IMR-90 (cell line): ENCODE results near the gene TYSND1. TPM values are rescaled to one million over a fixed set of nuclear protein-coding genes. Genes with fewer than 3 reads are reported as not detected.

ENCODE experiments used
- ATAC-seq: fragments of 200-7000 bp; cut with Tn5 transposase; 2 replicates; pipeline ENCODE4 v1.9.1; 2020; ENCODE audit warnings: low read depth, mild to moderate bottlenecking, moderate library complexity
- BruUV-seq: library from RNA; stranded (reverse); fragments of 400-500 nt; replicated peaks from 2 replicates; lab custom pipeline; 2021; lab: Mats Ljungman, UMichigan
- CTCF ChIA-PET: fragments of 300-600 bp; formaldehyde crosslinking; extraction: SDS; loops from one replicate; lab custom pipeline; 2021; ENCODE audit warnings: antibody characterized with exemption; lab: Yijun Ruan, JAX
- POLR2A ChIA-PET: fragments of 300-600 bp; sonication (Branson Sonifier 250); formaldehyde crosslinking; loops from one replicate; lab custom pipeline; 2022; ENCODE audit warnings: antibody characterized with exemption; ENCODE audit not compliant: unreplicated experiment; lab: Charles Lee
- DNase-seq: peaks from one replicate; pipeline ENCODE4 v3.0.0; 2013
- H2AFZ ChIP-seq: replicated peaks from 2 replicates; pipeline ENCODE3; 2013; ENCODE audit warnings: low read length, mild to moderate bottlenecking; ENCODE audit not compliant: poor library complexity
- H2AK5ac ChIP-seq: 2 replicates; pipeline ENCODE4 v1.6.1; 2013; ENCODE audit warnings: low read depth, low read length, inconsistent platforms
- H2AK9ac ChIP-seq: replicated peaks from 2 replicates; pipeline ENCODE3; 2013; ENCODE audit warnings: mild to moderate bottlenecking, low read depth, low read length, moderate library complexity; ENCODE audit not compliant: poor library complexity
- H2BK120ac ChIP-seq: 2 replicates; pipeline ENCODE4 v1.6.1; 2013; ENCODE audit warnings: low read depth, low read length, inconsistent platforms
- H2BK15ac ChIP-seq: 3 replicates; pipeline ENCODE4 v1.6.1; 2013; ENCODE audit warnings: low read depth, low read length, inconsistent platforms
- H2BK20ac ChIP-seq: 2 replicates; pipeline ENCODE4 v1.6.1; 2013; ENCODE audit warnings: low read depth, mild to moderate bottlenecking, inconsistent platforms, low read length, moderate library complexity
- H2BK5ac ChIP-seq: 2 replicates; pipeline ENCODE4 v1.6.1; 2013; ENCODE audit warnings: mild to moderate bottlenecking, low read depth, low read length, inconsistent platforms; ENCODE audit not compliant: poor library complexity, severe bottlenecking
- H3K14ac ChIP-seq: replicated peaks from 2 replicates; pipeline ENCODE4 v1.6.1; 2013; ENCODE audit warnings: low read depth, low read length, inconsistent platforms
- H3K18ac ChIP-seq: 2 replicates; pipeline ENCODE4 v1.6.1; 2013; ENCODE audit warnings: low read depth, low read length, control low read depth
- H3K23ac ChIP-seq: 2 replicates; pipeline ENCODE4 v1.6.1; 2013; ENCODE audit warnings: low read depth, low read length, inconsistent platforms
- H3K27ac ChIP-seq: 2 replicates; pipeline ENCODE4 v1.5.1; 2013; ENCODE audit warnings: mild to moderate bottlenecking, control low read depth, low read length; ENCODE audit not compliant: insufficient read depth
- H3K27me3 ChIP-seq: 2 replicates; pipeline ENCODE4 v1.6.1; 2013; ENCODE audit warnings: low read length; ENCODE audit not compliant: control insufficient read depth, insufficient read depth
- H3K36me3 ChIP-seq: 2 replicates; pipeline ENCODE4 v1.6.1; 2013; ENCODE audit warnings: low read length, mixed read lengths; ENCODE audit not compliant: control insufficient read depth, insufficient read depth
- H3K4ac ChIP-seq: 2 replicates; pipeline ENCODE4 v1.6.1; 2013; ENCODE audit warnings: low read depth, low read length, inconsistent platforms
- H3K4me1 ChIP-seq: 2 replicates; pipeline ENCODE4 v1.6.1; 2013; ENCODE audit warnings: low read length, mixed read lengths; ENCODE audit not compliant: control insufficient read depth, insufficient read depth
- H3K4me2 ChIP-seq: 2 replicates; pipeline ENCODE4 v1.6.1; 2013; ENCODE audit warnings: low read depth, mild to moderate bottlenecking, control low read depth, low read length, moderate library complexity
- H3K4me3 ChIP-seq: 2 replicates; pipeline ENCODE4 v1.5.1; 2013; ENCODE audit warnings: low read depth, mild to moderate bottlenecking, control low read depth, low read length, moderate library complexity; ENCODE audit not compliant: insufficient read depth
- H3K56ac ChIP-seq: 2 replicates; pipeline ENCODE4 v1.6.1; 2013; ENCODE audit warnings: low read length, inconsistent platforms; ENCODE audit not compliant: insufficient read depth; ENCODE audit errors: extremely low read depth
- H3K79me1 ChIP-seq, 2 experiments: 2 replicates each; pipeline ENCODE4 v1.6.1; 2013; ENCODE audit warnings: low read length in 2 of 2, inconsistent platforms in 1 of 2, low read depth in 1 of 2
- H3K9ac ChIP-seq: 2 replicates; pipeline ENCODE4 v1.6.1; 2013; ENCODE audit warnings: low read depth, low read length, control low read depth
- H3K9me1 ChIP-seq: 2 replicates; pipeline ENCODE4 v1.6.1; 2013; ENCODE audit warnings: low read length, inconsistent platforms; ENCODE audit not compliant: insufficient read depth
- H3K9me3 ChIP-seq: 2 replicates; pipeline ENCODE4 v1.6.1; 2013; ENCODE audit warnings: low read length; ENCODE audit not compliant: control insufficient read depth, insufficient read depth
- H4K20me1 ChIP-seq: 2 replicates; pipeline ENCODE4 v1.6.1; 2013; ENCODE audit warnings: low read length, inconsistent platforms; ENCODE audit not compliant: insufficient read depth
- H4K5ac ChIP-seq: 2 replicates; pipeline ENCODE4 v1.6.1; 2013; ENCODE audit warnings: mild to moderate bottlenecking, low read depth, low read length, control low read depth
- H4K8ac ChIP-seq, 2 experiments: 2 replicates each; pipeline ENCODE4 v1.6.1; 2013; ENCODE audit warnings: low read depth in 2 of 2, low read length in 2 of 2, control low read depth in 1 of 2, inconsistent platforms in 1 of 2
- H4K91ac ChIP-seq: 2 replicates; pipeline ENCODE4 v1.6.1; 2013; ENCODE audit warnings: low read depth, low read length, inconsistent platforms; ENCODE audit not compliant: insufficient read depth
- BHLHE40 ChIP-seq: fragments of 150-350 bp; IDR thresholded peaks from 2 replicates; pipeline ENCODE4 v1.6.1; 2016; ENCODE audit warnings: mild to moderate bottlenecking, low read depth, low read length
- CEBPB ChIP-seq: IDR thresholded peaks from 2 replicates; pipeline ENCODE4 v1.6.1; 2012; ENCODE audit warnings: low read depth, low read length, improper control_type of control experiment
- ELK1 ChIP-seq: fragments of 150-350 bp; IDR thresholded peaks from 2 replicates; pipeline ENCODE4 v1.6.1; 2016; ENCODE audit warnings: low read depth, mild to moderate bottlenecking, low read length, moderate library complexity, borderline replicate concordance
- FOS ChIP-seq: fragments of 150-350 bp; IDR thresholded peaks from 2 replicates; pipeline ENCODE4 v1.6.1; 2016; ENCODE audit warnings: low read depth, low read length
- MAFK ChIP-seq: IDR thresholded peaks from 2 replicates; pipeline ENCODE4 v1.6.1; 2012; ENCODE audit warnings: low read depth, low read length, improper control_type of control experiment
- RAD21 ChIP-seq: IDR thresholded peaks from 2 replicates; pipeline ENCODE4 v1.6.1; 2012; ENCODE audit warnings: low read length, improper control_type of control experiment
- RCOR1 ChIP-seq: IDR thresholded peaks from 2 replicates; pipeline ENCODE4 v1.6.1; 2012; ENCODE audit warnings: mild to moderate bottlenecking, low read length, improper control_type of control experiment; ENCODE audit not compliant: insufficient replicate concordance
- RFX5 ChIP-seq: IDR thresholded peaks from 2 replicates; pipeline ENCODE4 v1.8.0; 2012; ENCODE audit warnings: low read depth, mild to moderate bottlenecking, low read length, moderate library complexity
- SMC3 ChIP-seq: fragments of 150-350 bp; IDR thresholded peaks from 2 replicates; pipeline ENCODE4 v1.6.1; 2016; ENCODE audit warnings: low read depth, mild to moderate bottlenecking, antibody characterized with exemption, low read length, moderate library complexity
- WGBS, 2 experiments: methylation state at CpG; one replicate each; pipeline versions ENCODE4 v1.1.5 to v1.1.7; 2013; ENCODE audit warnings: missing lambda C conversion rate in 2 of 2; ENCODE audit not compliant: insufficient read length in 1 of 2; ENCODE audit errors: extremely low coverage in 2 of 2; 5-methylcytosine and 5-hydroxymethylcytosine counted together
- dilution Hi-C: fragments of 300-500 bp; cut with HindIII; formaldehyde crosslinking; loops from one replicate; pipeline ENCODE4 v1.14.3; 2018; ENCODE audit warnings: low sequenced_read_pairs; ENCODE audit not compliant: unreplicated experiment
- in situ Hi-C: fragments of 300-500 bp; cut with MboI; formaldehyde crosslinking; loops from 3 replicates; pipeline ENCODE4 v1.14.3; 2019; ENCODE audit warnings: low sequenced_read_pairs, inconsistent platforms, mixed read lengths
- intact Hi-C: fragments of 100-400 bp; cut with micrococcal nuclease; formaldehyde crosslinking; loops from 2 replicates; pipeline ENCODE4 v1.10.0; 2022
- polyA plus RNA-seq, 3 experiments: library from polyadenylated mRNA; depleted of rRNA; stranded (reverse); fragments of >200 nt; gene quantifications; 2 replicates each; pipeline ENCODE4 v1.2.3, GENCODE V29; 2012; ENCODE audit warnings: low replicate concordance in 1 of 3
- total RNA-seq: library from RNA; depleted of rRNA; stranded (reverse); fragments of >200 nt; gene quantifications from 2 replicates; pipeline ENCODE4 v1.2.3, GENCODE V29; 2012
- TF ChIP-seq, protein P1 (sequence below): conservative IDR thresholded peaks from 2 replicates; pipeline ENCODE4 v1.5.1; 2012; ENCODE audit warnings: mild to moderate bottlenecking, low read depth, low read length, improper control_type of control experiment
- TF ChIP-seq, protein P2 (sequence below): fragments of 150-350 bp; IDR thresholded peaks from 2 replicates; pipeline ENCODE4 v1.6.1; 2017; ENCODE audit warnings: mild to moderate bottlenecking, antibody characterized with exemption, low read length, low read depth

TYSND1 gene
- total and polyA plus RNA-seq, 2 of the 4 experiments (the other 2 are of a cell fraction): 2.9 to 4.1 TPM

DNA sequence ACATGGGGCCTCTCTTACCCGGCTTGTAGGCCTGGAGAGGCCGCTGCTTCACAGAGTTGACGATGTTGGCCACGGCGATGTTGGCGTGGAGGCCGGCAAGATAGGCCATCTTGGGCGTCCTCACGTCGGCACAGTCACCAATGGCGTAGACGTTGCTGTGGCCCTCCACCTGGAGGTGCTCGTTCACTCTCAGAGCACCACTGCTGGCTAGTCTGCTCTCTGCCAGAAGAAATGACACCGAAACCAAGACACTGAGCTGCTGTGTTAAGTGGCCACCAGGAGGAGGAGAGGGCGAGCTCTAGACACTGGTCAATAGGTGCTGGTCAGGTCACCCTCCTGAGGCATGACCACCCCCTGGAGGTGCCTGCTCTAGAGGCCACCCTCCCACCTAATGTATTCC lies 31.6 kb downstream of the TYSND1 start:
- no peak overlapping the region for H2BK120ac ChIP-seq
- no peak overlapping the region for H3K14ac ChIP-seq
- H3K79me1 ChIP-seq: peaks cover 0 to 7% of the 10 kb centered on the region in 2 experiments; a peak in 2 of 4 replicates
- dilution Hi-C loops: no loop called here
- in situ Hi-C loops: no loop called here
- no peak overlapping the region for H4K91ac ChIP-seq
- no peak overlapping the region for H2BK5ac ChIP-seq
- ChIA-PET CTCF (interaction anchor here (1.2 to 2.1 kb wide), 2 partner anchors 31 to 53 kb away, joined by 3 to 8 read pairs; partner anchors contain the start of gene TYSND1), POLR2A (no interaction called here)
- H3K9me3 ChIP-seq: no peaks in the 10 kb centered on the region
- ATAC-seq (no peak), DNase-seq (no peak)
- no peaks in the 10 kb centered on the region for H3K4me1 ChIP-seq
- 0 out of 2 replicates have a peak, but pooled peaks cover 2% of the 10 kb centered on the region for H3K9me1 ChIP-seq
- H2AK9ac ChIP-seq: no peak overlapping the region
- peaks cover 47% of the 10 kb centered on the region for H3K36me3 ChIP-seq
- H2AFZ ChIP-seq: no peak overlapping the region
- H2AK5ac ChIP-seq: no peak overlapping the region
- WGBS, 2 experiments: 99% methylated on average over 10 of the region's 15 CpGs; no CpG with 5 or more reads in 1 of the 2 experiments
- H4K8ac ChIP-seq: no peak overlapping the region
- H2BK15ac ChIP-seq: no peak overlapping the region
- H3K4me3 ChIP-seq: no peak overlapping the region
- H3K27ac ChIP-seq: no peak overlapping the region
- no peak overlapping the region for H3K9ac ChIP-seq
- intact Hi-C loops: no loop called here
- no peak overlapping the region for H3K4me2 ChIP-seq
- BruUV-seq: no TSS peak
- H4K20me1 ChIP-seq: peaks cover 8% of the 10 kb centered on the region
- no peak overlapping the region for H3K56ac ChIP-seq
- no peaks in the 10 kb centered on the region for H3K27me3 ChIP-seq
- no peak overlapping the region for H2BK20ac ChIP-seq
- no peak overlapping the region for H3K4ac ChIP-seq
- no peak overlapping the region for H3K18ac ChIP-seq
- TF ChIP-seq SMC3: no peak
- TF ChIP-seq, protein P1, sequence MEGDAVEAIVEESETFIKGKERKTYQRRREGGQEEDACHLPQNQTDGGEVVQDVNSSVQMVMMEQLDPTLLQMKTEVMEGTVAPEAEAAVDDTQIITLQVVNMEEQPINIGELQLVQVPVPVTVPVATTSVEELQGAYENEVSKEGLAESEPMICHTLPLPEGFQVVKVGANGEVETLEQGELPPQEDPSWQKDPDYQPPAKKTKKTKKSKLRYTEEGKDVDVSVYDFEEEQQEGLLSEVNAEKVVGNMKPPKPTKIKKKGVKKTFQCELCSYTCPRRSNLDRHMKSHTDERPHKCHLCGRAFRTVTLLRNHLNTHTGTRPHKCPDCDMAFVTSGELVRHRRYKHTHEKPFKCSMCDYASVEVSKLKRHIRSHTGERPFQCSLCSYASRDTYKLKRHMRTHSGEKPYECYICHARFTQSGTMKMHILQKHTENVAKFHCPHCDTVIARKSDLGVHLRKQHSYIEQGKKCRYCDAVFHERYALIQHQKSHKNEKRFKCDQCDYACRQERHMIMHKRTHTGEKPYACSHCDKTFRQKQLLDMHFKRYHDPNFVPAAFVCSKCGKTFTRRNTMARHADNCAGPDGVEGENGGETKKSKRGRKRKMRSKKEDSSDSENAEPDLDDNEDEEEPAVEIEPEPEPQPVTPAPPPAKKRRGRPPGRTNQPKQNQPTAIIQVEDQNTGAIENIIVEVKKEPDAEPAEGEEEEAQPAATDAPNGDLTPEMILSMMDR: no peak
- no peak for TF ChIP-seq BHLHE40
- no peak for TF ChIP-seq CEBPB
- no peak for TF ChIP-seq MAFK
- TF ChIP-seq RFX5: no peak
- no peak for TF ChIP-seq ELK1
- TF ChIP-seq, protein P2, sequence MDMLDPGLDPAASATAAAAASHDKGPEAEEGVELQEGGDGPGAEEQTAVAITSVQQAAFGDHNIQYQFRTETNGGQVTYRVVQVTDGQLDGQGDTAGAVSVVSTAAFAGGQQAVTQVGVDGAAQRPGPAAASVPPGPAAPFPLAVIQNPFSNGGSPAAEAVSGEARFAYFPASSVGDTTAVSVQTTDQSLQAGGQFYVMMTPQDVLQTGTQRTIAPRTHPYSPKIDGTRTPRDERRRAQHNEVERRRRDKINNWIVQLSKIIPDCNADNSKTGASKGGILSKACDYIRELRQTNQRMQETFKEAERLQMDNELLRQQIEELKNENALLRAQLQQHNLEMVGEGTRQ: no peak
- no peak for TF ChIP-seq RCOR1
- no peak for TF ChIP-seq RAD21
- TF ChIP-seq FOS: no peak
- H3K23ac ChIP-seq: no peak overlapping the region
- H4K5ac ChIP-seq: no peak overlapping the region
